Kidney (tissue), 14 donors: ENCODE results near the gene KRT33A. TPM values are rescaled to one million over a fixed set of nuclear protein-coding genes. Genes with fewer than 3 reads are reported as not detected.

Experiments
- DNase-seq, 5 donors: peaks; one replicate each; pipeline ENCODE4 v3.0.0-alpha.2; 2013 to 2020
- FAIRE-seq: peaks from 2 replicates; lab custom pipeline; 2012; peaks lifted over from hg19 to GRCh38; lab: Jason Lieb, UNC
- H3K27ac ChIP-seq, 2 donors: one replicate each; pipeline ENCODE4 v1.7.0; 2013; ENCODE audit warnings: low read depth in 2 of 2, low read length in 2 of 2, inconsistent platforms in 1 of 2
- H3K27me3 ChIP-seq: one replicate; pipeline ENCODE4 v1.7.1; 2013; ENCODE audit warnings: low read length, inconsistent platforms; ENCODE audit not compliant: control insufficient read depth, insufficient read depth
- H3K36me3 ChIP-seq, 3 donors: one replicate each; pipeline versions ENCODE4 v1.7.0 to v1.7.1; 2013; ENCODE audit warnings: low read length in 3 of 3, control low read depth in 1 of 3, inconsistent platforms in 1 of 3; ENCODE audit not compliant: insufficient read depth in 3 of 3, control insufficient read depth in 2 of 3
- H3K4me1 ChIP-seq, 3 donors: one replicate each; pipeline versions ENCODE4 v1.7.0 to v1.7.1; 2013; ENCODE audit warnings: low read length in 3 of 3, inconsistent platforms in 1 of 3, low read depth in 1 of 3; ENCODE audit not compliant: control insufficient read depth in 2 of 3, insufficient read depth in 2 of 3
- H3K4me3 ChIP-seq, 3 donors: one replicate each; pipeline versions ENCODE4 v1.7.0 to v1.8.1; 2013; ENCODE audit warnings: low read length in 3 of 3, control low read depth in 1 of 3, inconsistent platforms in 1 of 3
- H3K9ac ChIP-seq, 3 donors: one replicate each; pipeline versions ENCODE4 v1.7.0 to v1.7.1; 2013; ENCODE audit warnings: low read length in 3 of 3, control low read depth in 1 of 3, inconsistent platforms in 1 of 3
- H3K9me3 ChIP-seq, 3 donors: one replicate each; pipeline versions ENCODE4 v1.7.0 to v1.7.1; 2013; ENCODE audit warnings: low read length in 3 of 3, control low read depth in 1 of 3, inconsistent platforms in 1 of 3; ENCODE audit not compliant: control insufficient read depth in 2 of 3, insufficient read depth in 1 of 3
- intact Hi-C: fragments of 100-400 bp; cut with DNase I; formaldehyde crosslinking; loops from one replicate; pipeline ENCODE4 v1.11.1; 2022
- polyA plus RNA-seq: library from polyadenylated mRNA; stranded (reverse); fragments of 350-450 nt; fragmentation: Illumina TruSeq; extraction: RNeasy Lipid Tissue Mini Kit (QIAGEN cat#74804); gene quantifications from one replicate; pipeline ENCODE4 v1.2.3, GENCODE V29; 2014; ENCODE audit warnings: low read depth, low replicate concordance; ENCODE audit not compliant: insufficient read depth
- total RNA-seq: library from RNA; stranded (reverse); fragmentation: NEBNext Ultra II Directional; extraction: Animal tissue kit (Norgen Biotek cat#: 25700); gene quantifications from one replicate; pipeline ENCODE4 v1.2.1, GENCODE V29; 2021
- TF ChIP-seq, protein P1 (sequence below): IDR thresholded peaks from 3 replicates; pipeline ENCODE4 v1.5.1; 2012; ENCODE audit warnings: mild to moderate bottlenecking, moderate library complexity, borderline replicate concordance; ENCODE audit not compliant: insufficient read depth; ENCODE audit errors: extremely low read depth
- donor health status: control.
- donor health status: control.
- donor health status: control.
- donor health status: control.
- donor health status: control.
- donor health status: DM: yes; HTN: yes; CAD: no.
- donor health status: Normal renal cell carcinoma (clear cell type).

Gene KRT33A
- total and polyA plus RNA-seq, 2 donors from 2014 or later = not detected

DNA sequence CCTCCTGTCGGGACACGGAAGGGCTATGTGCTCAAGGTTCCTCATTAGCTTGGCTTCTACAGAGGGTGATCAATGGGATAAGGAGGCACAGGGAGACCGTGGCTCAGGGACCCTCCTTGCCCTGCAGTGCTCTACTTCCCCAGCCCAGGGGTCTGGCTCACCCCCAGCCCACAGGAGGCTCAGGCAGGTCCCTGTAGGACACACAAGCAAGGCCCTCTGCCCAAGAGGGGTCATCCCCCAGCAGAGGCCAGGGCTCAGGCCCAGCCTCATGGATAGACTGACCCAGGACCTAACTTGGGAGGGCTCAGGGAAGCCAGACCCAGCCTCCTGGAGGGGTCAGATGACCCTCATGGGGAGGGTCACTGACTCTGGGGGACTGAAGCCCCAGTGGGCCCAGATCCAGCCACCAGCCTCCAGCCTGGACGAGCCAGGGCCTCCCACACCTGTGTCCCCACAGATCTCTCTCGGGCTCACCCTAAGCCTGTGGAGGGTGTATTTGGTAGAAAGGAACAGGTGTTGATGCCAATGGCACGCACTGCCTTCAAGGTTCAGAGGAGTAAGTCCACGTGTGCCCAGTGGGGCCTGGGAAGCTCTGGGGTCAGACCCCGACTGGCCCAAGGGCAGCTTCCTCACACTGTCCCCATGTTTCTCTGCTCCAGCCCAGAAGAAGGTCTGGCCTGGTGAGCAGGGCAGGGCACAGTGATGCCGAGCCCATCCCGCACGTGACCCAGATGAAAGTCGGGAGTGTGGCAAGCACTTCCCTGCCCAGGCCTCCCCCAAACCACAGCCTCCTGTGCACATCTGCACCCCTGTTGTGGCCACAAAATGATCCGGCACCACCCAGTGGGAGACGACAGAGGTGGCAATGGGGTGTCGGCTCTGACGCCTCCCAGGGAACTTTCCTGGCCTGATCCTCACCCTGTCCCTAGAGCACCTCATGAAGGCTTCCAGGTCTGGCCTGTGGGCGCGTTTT, 24.2 kb downstream of the KRT33A start:
- Histone ChIP-seq H3K4me1 (no peaks in the 10 kb centered on the region), H3K27me3 (no peaks in the 10 kb centered on the region), H3K9ac (no peak overlapping the region), H3K9me3 (no peaks in the 10 kb centered on the region), H3K36me3 (no peaks in the 10 kb centered on the region), H3K27ac (no peak overlapping the region), H3K4me3 (no peak overlapping the region)
- DNase-seq (no peak), FAIRE-seq (no peak)
- TF ChIP-seq, protein P1, sequence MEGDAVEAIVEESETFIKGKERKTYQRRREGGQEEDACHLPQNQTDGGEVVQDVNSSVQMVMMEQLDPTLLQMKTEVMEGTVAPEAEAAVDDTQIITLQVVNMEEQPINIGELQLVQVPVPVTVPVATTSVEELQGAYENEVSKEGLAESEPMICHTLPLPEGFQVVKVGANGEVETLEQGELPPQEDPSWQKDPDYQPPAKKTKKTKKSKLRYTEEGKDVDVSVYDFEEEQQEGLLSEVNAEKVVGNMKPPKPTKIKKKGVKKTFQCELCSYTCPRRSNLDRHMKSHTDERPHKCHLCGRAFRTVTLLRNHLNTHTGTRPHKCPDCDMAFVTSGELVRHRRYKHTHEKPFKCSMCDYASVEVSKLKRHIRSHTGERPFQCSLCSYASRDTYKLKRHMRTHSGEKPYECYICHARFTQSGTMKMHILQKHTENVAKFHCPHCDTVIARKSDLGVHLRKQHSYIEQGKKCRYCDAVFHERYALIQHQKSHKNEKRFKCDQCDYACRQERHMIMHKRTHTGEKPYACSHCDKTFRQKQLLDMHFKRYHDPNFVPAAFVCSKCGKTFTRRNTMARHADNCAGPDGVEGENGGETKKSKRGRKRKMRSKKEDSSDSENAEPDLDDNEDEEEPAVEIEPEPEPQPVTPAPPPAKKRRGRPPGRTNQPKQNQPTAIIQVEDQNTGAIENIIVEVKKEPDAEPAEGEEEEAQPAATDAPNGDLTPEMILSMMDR = no peak
- intact Hi-C loops = loop anchor here (10.0 kb wide), 1 partner anchor 412 kb away; no protein-coding TSS in a partner anchor

DNA sequence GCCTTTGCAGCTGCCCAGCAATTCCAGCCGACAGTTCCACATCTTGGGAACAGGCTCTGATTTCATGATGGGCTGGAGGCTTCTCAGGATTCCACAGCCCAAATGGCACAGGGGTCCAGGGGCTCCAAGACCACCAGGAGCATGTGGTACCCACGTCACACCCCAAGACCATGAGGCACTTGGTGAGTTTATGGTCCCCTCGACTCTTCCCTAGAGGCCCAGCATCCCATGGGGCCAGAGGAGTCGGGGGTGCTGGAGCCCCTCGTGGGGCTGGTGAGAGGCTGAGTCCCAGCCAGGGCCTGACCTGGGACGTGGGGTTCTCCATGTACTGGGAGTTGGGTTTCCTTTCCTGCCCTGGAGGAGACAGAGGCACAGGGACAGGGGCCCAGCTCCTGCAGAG, 25.0 kb downstream of the KRT33A start:
- Histone ChIP-seq H3K4me1 (no peaks in the 10 kb centered on the region), H3K4me3 (no peak overlapping the region), H3K9ac (no peak overlapping the region), H3K27me3 (no peaks in the 10 kb centered on the region), H3K27ac (no peak overlapping the region), H3K9me3 (no peaks in the 10 kb centered on the region), H3K36me3 (no peaks in the 10 kb centered on the region)
- FAIRE-seq (no peak), DNase-seq (no peak)
- TF ChIP-seq, protein P1 = no peak
- intact Hi-C loops = loop anchor here (10.0 kb wide), 1 partner anchor 411 kb away; no protein-coding TSS in a partner anchor

DNA sequence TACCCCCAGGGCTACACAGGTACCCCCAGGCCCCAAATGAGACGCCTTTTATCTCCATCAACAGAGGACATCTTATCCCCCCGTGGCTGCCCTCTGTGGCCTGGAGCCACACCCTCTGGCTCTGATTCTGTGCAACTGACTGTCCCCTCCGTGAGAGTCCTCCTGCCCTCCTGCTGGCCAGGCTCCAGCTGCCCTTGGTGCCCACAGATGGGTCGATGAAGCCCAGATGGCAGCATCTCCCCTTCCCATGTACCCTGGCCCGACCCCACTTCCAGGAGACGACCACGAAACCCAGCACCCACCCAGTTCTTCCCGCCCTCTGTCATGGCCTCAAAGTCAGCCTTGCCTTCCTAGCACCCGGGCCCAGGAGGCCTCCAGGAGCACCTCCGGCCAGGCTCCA, 25.5 kb downstream of the KRT33A start:
- no peak overlapping the region for H3K9ac ChIP-seq
- intact Hi-C loops = loop anchor here (10.0 kb wide), 1 partner anchor 410 kb away; no protein-coding TSS in a partner anchor
- H3K36me3 ChIP-seq = no peaks in the 10 kb centered on the region
- no peak overlapping the region for H3K4me3 ChIP-seq
- no peak overlapping the region for H3K27ac ChIP-seq
- no peaks in the 10 kb centered on the region for H3K9me3 ChIP-seq
- DNase-seq (no peak), FAIRE-seq (no peak)
- H3K27me3 ChIP-seq = no peaks in the 10 kb centered on the region
- TF ChIP-seq, protein P1 = no peak
- H3K4me1 ChIP-seq = no peaks in the 10 kb centered on the region
